Measurements from ENCODE around the gene ROBO1. TPM values are rescaled to one million over a fixed set of nuclear protein-coding genes. Genes with fewer than 3 reads are reported as not detected.

ROBO1 gene
- total and polyA plus RNA-seq, 2 donors from 2014 or later, result 2.1 to 22.1 TPM

DNA sequence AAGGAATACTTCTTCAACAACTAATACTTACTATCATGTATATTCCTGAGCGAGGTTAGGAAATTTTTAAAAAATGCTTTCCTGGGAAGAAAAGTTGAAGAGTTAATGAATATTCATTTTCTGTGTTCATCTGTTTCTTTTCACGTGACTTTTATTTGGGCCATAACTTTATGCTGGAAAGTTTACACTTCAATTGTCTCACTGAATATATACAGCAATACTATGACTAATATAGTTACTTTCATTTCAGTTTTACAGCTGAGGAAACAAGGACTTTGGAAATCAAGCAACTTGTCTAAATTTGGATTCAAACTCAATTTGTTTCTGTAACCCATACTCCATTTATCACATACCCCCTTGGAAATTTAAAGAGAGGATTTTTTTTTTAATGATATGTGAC is 894.2 kb downstream of the ROBO1 start:
- H3K4me1 ChIP-seq (ENCODE audit: control insufficient read depth in 2 of 3, insufficient read depth in 2 of 3, low read depth in 1 of 3, low read length in 3 of 3), result no peaks in the 10 kb centered on the region
- no peaks in the 10 kb centered on the region for H3K9me3 ChIP-seq (ENCODE audit: control insufficient read depth in 2 of 3, insufficient read depth in 1 of 3, low read length in 3 of 3)
- H3K27ac ChIP-seq (ENCODE audit: low read depth in 2 of 2, low read length in 2 of 2), result no peak overlapping the region
- FAIRE-seq (no peak), DNase-seq (no peak)
- no peaks in the 10 kb centered on the region for H3K36me3 ChIP-seq (ENCODE audit: control insufficient read depth in 2 of 3, insufficient read depth in 3 of 3, low read length in 3 of 3)
- no peaks in the 10 kb centered on the region for H3K27me3 ChIP-seq (ENCODE audit: control insufficient read depth, insufficient read depth, low read length)
- H3K9ac ChIP-seq (ENCODE audit: low read length in 3 of 3), result no peak overlapping the region
- no peak overlapping the region for H3K4me3 ChIP-seq (ENCODE audit: low read length in 3 of 3)
- no peak for TF ChIP-seq CTCF (IDR thresholded peaks at IDR 0.05; ENCODE audit: borderline replicate concordance, extremely low read depth, insufficient read depth)
- intact Hi-C loops (cut with DNase I), result no loop called here

GRCh38 chr3:78872195-78872594 is 895.6 kb downstream of the ROBO1 start:
- H3K4me3 ChIP-seq (ENCODE audit: low read length in 3 of 3), result no peak overlapping the region
- DNase-seq (peak in 2 of 5 donors; percentile 51 to 56), FAIRE-seq (no peak)
- no peaks in the 10 kb centered on the region for H3K27me3 ChIP-seq (ENCODE audit: control insufficient read depth, insufficient read depth, low read length)
- no peaks in the 10 kb centered on the region for H3K9me3 ChIP-seq (ENCODE audit: control insufficient read depth in 2 of 3, insufficient read depth in 1 of 3, low read length in 3 of 3)
- H3K27ac ChIP-seq (ENCODE audit: low read depth in 2 of 2, low read length in 2 of 2), result no peak overlapping the region
- no peak overlapping the region for H3K9ac ChIP-seq (ENCODE audit: low read length in 3 of 3)
- H3K36me3 ChIP-seq (ENCODE audit: control insufficient read depth in 2 of 3, insufficient read depth in 3 of 3, low read length in 3 of 3), result no peaks in the 10 kb centered on the region
- intact Hi-C loops (cut with DNase I), result no loop called here
- no peak for TF ChIP-seq CTCF (IDR thresholded peaks at IDR 0.05; ENCODE audit: borderline replicate concordance, extremely low read depth, insufficient read depth)
- no peaks in the 10 kb centered on the region for H3K4me1 ChIP-seq (ENCODE audit: control insufficient read depth in 2 of 3, insufficient read depth in 2 of 3, low read depth in 1 of 3, low read length in 3 of 3)

DNA sequence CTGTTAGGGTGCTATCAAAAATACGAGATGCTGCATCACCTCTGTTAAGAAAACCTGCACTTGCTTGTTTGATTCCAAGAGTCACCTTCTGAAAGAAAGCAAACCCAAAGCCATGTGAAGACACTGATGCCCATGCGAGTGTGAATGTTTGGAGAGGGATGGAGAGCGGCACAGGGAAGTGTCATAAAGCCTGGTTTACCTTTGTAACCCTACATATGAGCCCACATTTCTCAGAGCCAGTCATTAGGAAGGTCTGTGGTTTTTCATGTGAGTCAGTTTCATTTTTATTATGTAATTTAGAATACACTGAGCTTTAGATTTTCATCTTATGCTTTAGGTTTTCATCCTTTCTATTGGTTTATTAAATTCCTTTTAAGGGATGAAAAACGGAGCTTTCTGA is 896.8 kb downstream of the ROBO1 start:
- Histone ChIP-seq H3K36me3 (ENCODE audit: control insufficient read depth in 2 of 3, insufficient read depth in 3 of 3, low read length in 3 of 3) (no peaks in the 10 kb centered on the region), H3K4me3 (ENCODE audit: low read length in 3 of 3) (no peak overlapping the region), H3K27me3 (ENCODE audit: control insufficient read depth, insufficient read depth, low read length) (no peaks in the 10 kb centered on the region), H3K27ac (ENCODE audit: low read depth in 2 of 2, low read length in 2 of 2) (no peak overlapping the region), H3K9ac (ENCODE audit: low read length in 3 of 3) (no peak overlapping the region), H3K9me3 (ENCODE audit: control insufficient read depth in 2 of 3, insufficient read depth in 1 of 3, low read length in 3 of 3) (no peaks in the 10 kb centered on the region), H3K4me1 (ENCODE audit: control insufficient read depth in 2 of 3, insufficient read depth in 2 of 3, low read depth in 1 of 3, low read length in 3 of 3) (no peaks in the 10 kb centered on the region)
- FAIRE-seq, result no peak
- intact Hi-C loops (cut with DNase I), result no loop called here
- no peak for TF ChIP-seq CTCF (IDR thresholded peaks at IDR 0.05; ENCODE audit: borderline replicate concordance, extremely low read depth, insufficient read depth)
- no peak for DNase-seq

GRCh38 chr3:78870484-78870883 is 897.3 kb downstream of the ROBO1 start:
- no peaks in the 10 kb centered on the region for H3K36me3 ChIP-seq (ENCODE audit: control insufficient read depth in 2 of 3, insufficient read depth in 3 of 3, low read length in 3 of 3)
- no peaks in the 10 kb centered on the region for H3K9me3 ChIP-seq (ENCODE audit: control insufficient read depth in 2 of 3, insufficient read depth in 1 of 3, low read length in 3 of 3)
- no peaks in the 10 kb centered on the region for H3K27me3 ChIP-seq (ENCODE audit: control insufficient read depth, insufficient read depth, low read length)
- no peaks in the 10 kb centered on the region for H3K4me1 ChIP-seq (ENCODE audit: control insufficient read depth in 2 of 3, insufficient read depth in 2 of 3, low read depth in 1 of 3, low read length in 3 of 3)
- no peak for TF ChIP-seq CTCF (IDR thresholded peaks at IDR 0.05; ENCODE audit: borderline replicate concordance, extremely low read depth, insufficient read depth)
- H3K9ac ChIP-seq (ENCODE audit: low read length in 3 of 3), result no peak overlapping the region
- intact Hi-C loops (cut with DNase I), result no loop called here
- DNase-seq (no peak), FAIRE-seq (no peak)
- no peak overlapping the region for H3K4me3 ChIP-seq (ENCODE audit: low read length in 3 of 3)
- no peak overlapping the region for H3K27ac ChIP-seq (ENCODE audit: low read depth in 2 of 2, low read length in 2 of 2)

Data from kidney (tissue), 14 donors.